Measurements from ENCODE around the gene SMIM13. TPM values are rescaled to one million over a fixed set of nuclear protein-coding genes. Genes with fewer than 3 reads are reported as not detected.
"Not testable (repeated sequence)": the region's sequence is repeated elsewhere in the genome, so short reads cannot be mapped to it uniquely, and the experiment has no call there.

Gene SMIM13
- total and polyA plus RNA-seq, 4 donors: 2.9 to 14.7 (median 5.7) TPM

DNA sequence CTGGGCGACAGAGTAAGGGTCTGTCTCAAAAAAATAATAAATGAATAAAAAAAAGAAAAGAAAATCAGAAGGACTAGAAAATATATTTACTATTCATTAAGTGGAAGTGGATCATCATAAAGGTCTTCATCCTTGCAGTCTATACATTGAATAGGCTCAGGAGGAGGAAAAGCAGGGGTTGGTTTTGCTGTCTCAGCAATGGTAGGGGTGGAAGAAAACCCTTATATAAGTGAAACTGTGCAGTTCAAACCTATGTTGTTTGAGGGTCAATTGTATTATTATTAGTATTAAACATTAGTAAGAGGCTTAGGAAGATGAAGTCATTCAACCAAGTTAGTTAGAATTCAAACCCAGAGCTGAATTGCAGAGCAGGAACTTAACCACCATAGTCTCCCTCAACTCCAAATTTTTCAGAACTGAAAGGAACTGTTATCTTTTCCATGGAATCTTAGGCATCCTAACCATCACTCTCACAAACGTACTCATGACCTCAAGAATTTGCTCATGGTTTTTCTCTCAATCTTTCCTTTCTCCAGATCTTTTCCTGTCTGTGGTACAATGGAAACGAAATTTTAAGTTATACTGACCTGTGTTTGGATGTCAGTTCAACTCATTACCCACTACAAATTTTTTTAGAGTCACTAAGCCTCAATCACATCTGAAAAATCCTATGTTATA lies 7.7 kb upstream of the SMIM13 start:
- no peak overlapping the region for H3K9ac ChIP-seq (ENCODE audit: insufficient read depth in 1 of 2, low read length in 2 of 2)
- ATAC-seq (ENCODE audit: insufficient read depth, low FRiP score): no peak
- no peak for DNase-seq
- WGBS, 2 donors: 64 to 70% methylated on average over 3 of the region's 3 CpGs
- H3K4me3 ChIP-seq: no peak overlapping the region
- H3K9me3 ChIP-seq (ENCODE audit: control insufficient read depth in 4 of 4, insufficient read depth in 3 of 4, low read length in 3 of 4): peaks cover 0 to 1% (median 0%) of the 10 kb centered on the region in 4 donors
- no peaks in the 10 kb centered on the region for H3K36me3 ChIP-seq (ENCODE audit: control insufficient read depth in 4 of 4, insufficient read depth in 4 of 4, low read length in 4 of 4)
- no peak for TF ChIP-seq CTCF (IDR thresholded peaks at IDR 0.05; ENCODE audit: control extremely low read depth, extremely low read depth)
- H3K4me1 ChIP-seq (ENCODE audit: control insufficient read depth in 5 of 5, insufficient read depth in 5 of 5, low read length in 5 of 5): no peaks in the 10 kb centered on the region
- H3K27me3 ChIP-seq (ENCODE audit: control insufficient read depth in 3 of 3, insufficient read depth in 3 of 3, low read length in 2 of 3): no peaks in the 10 kb centered on the region
- H3K27ac ChIP-seq (ENCODE audit: low read depth in 1 of 2, low read length in 1 of 2): no peak overlapping the region

GRCh38 chr6:11087141-11087812 lies 6.4 kb upstream of the SMIM13 start:
- H3K36me3 ChIP-seq (ENCODE audit: control insufficient read depth in 4 of 4, insufficient read depth in 4 of 4, low read length in 4 of 4); H3K4me1 ChIP-seq (ENCODE audit: control insufficient read depth in 5 of 5, insufficient read depth in 5 of 5, low read length in 5 of 5); H3K9ac ChIP-seq (ENCODE audit: insufficient read depth in 1 of 2, low read length in 2 of 2); H3K27me3 ChIP-seq (ENCODE audit: control insufficient read depth in 3 of 3, insufficient read depth in 3 of 3, low read length in 2 of 3); ATAC-seq (ENCODE audit: insufficient read depth, low FRiP score); H3K27ac ChIP-seq (ENCODE audit: low read depth in 1 of 2, low read length in 1 of 2); H3K4me3 ChIP-seq; DNase-seq; H3K9me3 ChIP-seq (ENCODE audit: control insufficient read depth in 4 of 4, insufficient read depth in 3 of 4, low read length in 3 of 4): not testable (repeated sequence)
- WGBS, 2 donors: 87 to 96% methylated on average over 44 to 47 of the region's 47 CpGs

DNA sequence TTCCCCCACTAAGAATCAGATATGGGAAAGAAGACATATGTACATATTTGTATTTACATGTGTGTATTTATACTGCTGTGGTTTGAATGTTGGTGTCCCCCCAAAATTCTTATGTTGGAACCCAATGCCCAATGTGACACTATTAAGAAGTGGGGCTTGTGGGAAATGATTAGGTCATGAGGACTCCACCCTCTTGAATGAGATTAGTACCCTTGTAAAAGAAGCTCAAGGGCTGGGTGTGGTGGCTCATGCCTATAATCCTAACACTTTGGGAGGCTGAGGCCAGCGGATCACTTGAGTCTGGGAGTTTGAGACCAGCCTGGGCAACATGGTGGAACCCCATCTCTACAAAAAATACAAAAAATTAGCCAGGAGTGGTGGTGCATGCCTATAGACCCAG lies 3.9 kb upstream of the SMIM13 start:
- TF ChIP-seq CTCF (IDR thresholded peaks at IDR 0.05; ENCODE audit: control extremely low read depth, extremely low read depth): no peak
- Histone ChIP-seq H3K4me3 (no peak overlapping the region), H3K4me1 (ENCODE audit: control insufficient read depth in 5 of 5, insufficient read depth in 5 of 5, low read length in 5 of 5) (peaks cover 0 to 3% (median 0%) of the 10 kb centered on the region in 5 donors), H3K36me3 (ENCODE audit: control insufficient read depth in 4 of 4, insufficient read depth in 4 of 4, low read length in 4 of 4) (peaks cover 0 to 3% (median 0%) of the 10 kb centered on the region in 4 donors), H3K27me3 (ENCODE audit: control insufficient read depth in 3 of 3, insufficient read depth in 3 of 3, low read length in 2 of 3) (no peaks in the 10 kb centered on the region), H3K9ac (ENCODE audit: insufficient read depth in 1 of 2, low read length in 2 of 2) (no peak overlapping the region), H3K9me3 (ENCODE audit: control insufficient read depth in 4 of 4, insufficient read depth in 3 of 4, low read length in 3 of 4) (peaks cover 0 to 1% (median 0%) of the 10 kb centered on the region in 4 donors), H3K27ac (ENCODE audit: low read depth in 1 of 2, low read length in 1 of 2) (no peak overlapping the region)
- 89 to 100% methylated on average over 1 of the region's 1 CpG for WGBS, 2 donors
- DNase-seq (no peak), ATAC-seq (ENCODE audit: insufficient read depth, low FRiP score) (no peak)

- H3K9me3 ChIP-seq (ENCODE audit: control insufficient read depth in 4 of 4, insufficient read depth in 3 of 4, low read length in 3 of 4); DNase-seq; ATAC-seq (ENCODE audit: insufficient read depth, low FRiP score); H3K27me3 ChIP-seq (ENCODE audit: control insufficient read depth in 3 of 3, insufficient read depth in 3 of 3, low read length in 2 of 3); H3K36me3 ChIP-seq (ENCODE audit: control insufficient read depth in 4 of 4, insufficient read depth in 4 of 4, low read length in 4 of 4); H3K27ac ChIP-seq (ENCODE audit: low read depth in 1 of 2, low read length in 1 of 2); H3K9ac ChIP-seq (ENCODE audit: insufficient read depth in 1 of 2, low read length in 2 of 2); H3K4me3 ChIP-seq: not testable (repeated sequence)
- 90 to 93% methylated on average over 5 of the region's 5 CpGs for WGBS, 2 donors
- H3K4me1 ChIP-seq (ENCODE audit: control insufficient read depth in 5 of 5, insufficient read depth in 5 of 5, low read length in 5 of 5): peaks cover 0 to 10% (median 3%) of the 10 kb centered on the region in 5 donors
Measured at GRCh38 chr6:11091141-11091540, 2.5 kb upstream of the SMIM13 start.

All from lung (tissue), 12 donors.